Measurements from ENCODE around the gene GABPB2.

The GABPB2 gene

GRCh38 chr1:151070474-151071276 lies at the start of gene GABPB2:
GABPB2 (plus strand) TSS chr1:151070761; CDS start chr1:151088190, 17,429 bp downstream.
- peak; percentile 92 for DNase-seq

GRCh38 chr1:151024540-151025146 lies 45.9 kb upstream of the GABPB2 start:
- DNase-seq, result peak; percentile 66

- DNase-seq, result no peak
Measured at GRCh38 chr1:151026460-151026859, 44.1 kb upstream of the GABPB2 start.

GRCh38 chr1:151032164-151032563 lies 38.4 kb upstream of the GABPB2 start:
- no peak for DNase-seq

- no peak for DNase-seq
Measured at GRCh38 chr1:151035167-151035566, 35.4 kb upstream of the GABPB2 start.

GRCh38 chr1:151036356-151036755 lies 34.2 kb upstream of the GABPB2 start, which contains the start of gene BNIPL:
BNIPL (plus strand) TSS chr1:151036586; CDS start chr1:151036726, 140 bp downstream.
- no peak for DNase-seq

GRCh38 chr1:151037032-151037431 lies 33.5 kb upstream of the GABPB2 start:
- no peak for DNase-seq

- DNase-seq, result no peak
Measured at GRCh38 chr1:151039521-151039920, 31.0 kb upstream of the GABPB2 start.

- no peak for DNase-seq
Measured at GRCh38 chr1:151043163-151043562, 27.4 kb upstream of the GABPB2 start.

GRCh38 chr1:151047591-151047924 lies 23.0 kb upstream of the GABPB2 start, which contains the start of gene C1orf56:
C1orf56 (plus strand) TSS chr1:151047751; CDS start chr1:151047848, 97 bp downstream.
- peak; percentile 86 for DNase-seq

GRCh38 chr1:151047925-151048644 lies 22.5 kb upstream of the GABPB2 start:
- peak; percentile 73 for DNase-seq

GRCh38 chr1:151048645-151049032 lies 21.9 kb upstream of the GABPB2 start:
- DNase-seq, result no peak

- DNase-seq, result no peak
Measured at GRCh38 chr1:151049458-151049857, 21.1 kb upstream of the GABPB2 start.

GRCh38 chr1:151050051-151050688 lies 20.4 kb upstream of the GABPB2 start:
- no peak for DNase-seq

- no peak for DNase-seq
Measured at GRCh38 chr1:151051356-151052009, 19.1 kb upstream of the GABPB2 start.

- DNase-seq, result no peak
Measured at GRCh38 chr1:151054971-151055547, 15.5 kb upstream of the GABPB2 start.

- no peak for DNase-seq
Measured at GRCh38 chr1:151055581-151055980, 15.0 kb upstream of the GABPB2 start.

GRCh38 chr1:151056149-151056548 lies 14.4 kb upstream of the GABPB2 start:
- no peak for DNase-seq

GRCh38 chr1:151058692-151059091 lies 11.9 kb upstream of the GABPB2 start:
- DNase-seq, result peak; percentile 39

- DNase-seq, result peak; percentile 84
Measured at GRCh38 chr1:151059109-151060006, 11.2 kb upstream of the GABPB2 start, which contains the start of gene CDC42SE1. CDC42SE1 (minus strand) TSS chr1:151059622; CDS start chr1:151055730, 3,892 bp downstream.

Data from NCI-H146 (cell line).